Astrocyte (in vitro differentiated cells and primary cell): Measurements from ENCODE around the gene ALOXE3.

ENCODE experiments used
- EZH2 ChIP-seq: IDR thresholded peaks from 2 replicates; pipeline ENCODE4 v1.6.1; 2012; ENCODE audit warnings: mild to moderate bottlenecking, low read length, inconsistent platforms; ENCODE audit not compliant: insufficient read depth
- TF ChIP-seq, protein P1 (sequence below): IDR thresholded peaks from 2 replicates; pipeline ENCODE4 v1.5.1; 2011; ENCODE audit warnings: low read depth, mild to moderate bottlenecking, inconsistent platforms, low read length, moderate library complexity; ENCODE audit not compliant: insufficient read depth

DNA sequence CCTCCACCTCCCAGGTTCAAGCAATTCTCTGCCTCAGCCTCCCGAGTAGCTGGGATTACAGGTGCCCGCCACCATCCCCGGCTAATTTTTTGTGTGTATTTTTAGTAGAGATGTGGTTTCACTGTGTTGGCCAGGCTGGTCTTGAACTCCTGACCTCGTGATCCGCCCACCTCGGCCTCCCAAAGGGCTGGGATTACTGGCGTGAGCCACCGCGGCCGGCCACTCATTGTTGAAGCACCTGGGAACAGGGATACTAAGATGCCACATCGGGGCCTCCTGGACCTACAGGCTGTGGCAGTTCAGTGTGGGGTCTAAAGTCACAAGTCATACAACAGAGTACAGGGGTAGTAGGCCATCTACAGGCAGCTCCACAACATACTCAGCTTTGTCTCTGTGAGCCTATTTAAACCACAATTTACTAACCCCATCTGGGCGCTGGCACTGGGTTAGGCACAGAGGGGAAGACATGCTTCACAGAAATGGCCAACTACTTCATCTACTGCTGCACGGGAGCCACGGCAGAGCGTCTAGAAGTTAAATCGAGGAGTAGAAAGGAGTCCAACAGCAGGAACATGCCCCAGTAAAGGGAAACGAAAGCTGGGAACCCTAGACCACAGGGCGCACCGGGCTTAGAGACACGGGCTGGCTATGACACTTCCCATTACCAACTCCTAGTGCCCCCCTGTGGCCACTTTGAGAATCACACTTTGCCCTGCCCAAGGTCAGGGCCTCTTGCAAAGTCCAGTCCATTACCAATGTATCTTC is 40.1 kb upstream of the ALOXE3 start:
- no peak for TF ChIP-seq EZH2
- TF ChIP-seq, protein P1, sequence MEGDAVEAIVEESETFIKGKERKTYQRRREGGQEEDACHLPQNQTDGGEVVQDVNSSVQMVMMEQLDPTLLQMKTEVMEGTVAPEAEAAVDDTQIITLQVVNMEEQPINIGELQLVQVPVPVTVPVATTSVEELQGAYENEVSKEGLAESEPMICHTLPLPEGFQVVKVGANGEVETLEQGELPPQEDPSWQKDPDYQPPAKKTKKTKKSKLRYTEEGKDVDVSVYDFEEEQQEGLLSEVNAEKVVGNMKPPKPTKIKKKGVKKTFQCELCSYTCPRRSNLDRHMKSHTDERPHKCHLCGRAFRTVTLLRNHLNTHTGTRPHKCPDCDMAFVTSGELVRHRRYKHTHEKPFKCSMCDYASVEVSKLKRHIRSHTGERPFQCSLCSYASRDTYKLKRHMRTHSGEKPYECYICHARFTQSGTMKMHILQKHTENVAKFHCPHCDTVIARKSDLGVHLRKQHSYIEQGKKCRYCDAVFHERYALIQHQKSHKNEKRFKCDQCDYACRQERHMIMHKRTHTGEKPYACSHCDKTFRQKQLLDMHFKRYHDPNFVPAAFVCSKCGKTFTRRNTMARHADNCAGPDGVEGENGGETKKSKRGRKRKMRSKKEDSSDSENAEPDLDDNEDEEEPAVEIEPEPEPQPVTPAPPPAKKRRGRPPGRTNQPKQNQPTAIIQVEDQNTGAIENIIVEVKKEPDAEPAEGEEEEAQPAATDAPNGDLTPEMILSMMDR: peak; percentile 86
